CD4-positive, alpha-beta T cell treated with Interferon gamma for 1 hour (primary cell): ENCODE measurements around the gene TAPT1.
"Not testable (repeated sequence)": the region's sequence is repeated elsewhere in the genome, so short reads cannot be mapped to it uniquely, and the experiment has no call there.

Experiments
- DNase-seq: peaks from one replicate; pipeline ENCODE4 v3.0.0-alpha.2; 2020

TAPT1 gene

GRCh38 chr4:16206848-16207247, 19.4 kb downstream of the TAPT1 start:
- DNase-seq = no peak

GRCh38 chr4:16206301-16206700, 20.0 kb downstream of the TAPT1 start:
- DNase-seq = no peak

DNA sequence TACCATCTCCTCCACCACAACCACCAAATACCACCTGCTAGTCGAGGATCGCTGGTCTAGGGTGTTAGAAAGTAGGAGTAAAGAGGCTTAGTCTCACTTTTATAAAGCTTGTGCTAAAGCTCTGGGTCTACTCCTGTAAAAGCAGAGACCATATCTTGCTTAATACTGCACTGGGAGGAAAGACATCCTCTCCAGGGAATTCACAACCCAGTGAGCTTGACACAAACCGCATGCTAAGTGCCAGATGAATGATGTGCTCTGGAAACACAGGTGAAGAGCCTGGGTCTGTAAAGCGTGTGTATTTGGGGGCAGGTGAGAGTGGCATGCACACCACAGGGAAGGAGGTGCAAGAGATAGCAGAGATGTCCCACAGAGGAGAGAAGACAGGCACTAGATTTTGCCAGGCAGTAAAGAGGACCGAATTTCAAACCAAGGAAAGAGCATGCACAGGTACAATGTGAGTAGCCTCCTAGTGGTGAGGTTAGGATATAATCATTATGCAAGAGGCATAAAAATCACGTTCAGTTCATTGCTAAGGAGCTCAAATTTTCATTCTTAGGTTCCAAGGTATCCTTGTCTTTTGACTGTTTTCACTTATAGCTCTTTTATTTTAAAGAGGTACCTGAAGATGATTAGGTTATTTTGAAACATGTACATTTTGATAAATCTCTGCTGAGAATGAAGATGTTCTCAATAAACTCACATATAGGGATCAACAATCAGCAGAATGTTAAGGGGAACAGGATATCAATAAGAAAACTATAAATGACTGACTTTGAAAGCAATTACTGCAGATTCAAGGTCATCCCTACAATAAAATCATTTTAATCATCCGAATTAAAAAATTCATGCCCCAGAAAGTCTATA, 20.7 kb downstream of the TAPT1 start:
- no peak for DNase-seq

DNA sequence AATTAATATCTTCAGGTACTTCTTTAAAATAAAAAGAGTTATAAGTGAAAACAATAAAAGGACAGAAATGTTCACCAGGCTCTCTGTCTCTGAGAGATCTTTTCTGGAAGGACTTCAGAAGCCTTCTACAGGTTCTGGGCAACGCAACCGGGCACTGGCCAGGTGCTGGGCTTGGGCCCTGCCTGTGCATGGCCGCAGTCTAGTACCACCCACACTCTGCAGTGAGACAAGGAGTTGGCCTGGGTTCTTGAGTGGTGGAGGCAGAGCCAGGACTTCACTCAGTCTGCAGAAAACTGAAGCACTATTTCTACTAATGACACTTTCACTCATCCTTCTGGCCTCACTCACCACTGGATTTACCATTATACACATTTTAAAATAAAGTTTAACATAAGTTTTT, 21.8 kb downstream of the TAPT1 start:
- DNase-seq = no peak

DNA sequence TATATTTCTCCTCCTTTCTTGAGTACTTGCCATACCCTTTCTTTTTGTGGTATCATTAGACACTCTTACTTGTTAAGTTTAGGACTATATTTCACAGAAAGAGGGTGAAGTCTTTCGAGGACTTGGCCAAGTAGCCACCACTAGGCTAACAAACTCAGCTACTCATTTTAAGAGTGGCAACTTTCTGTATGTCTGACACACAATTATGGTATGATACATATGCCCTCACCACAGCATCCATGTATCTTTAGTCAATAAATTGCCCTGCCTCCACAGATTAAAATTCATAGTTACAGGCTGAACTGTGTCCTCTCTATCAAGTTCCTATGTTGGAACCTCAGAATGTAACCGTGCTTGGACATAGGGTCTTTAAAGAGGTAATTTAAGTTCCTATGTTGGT, 23.2 kb downstream of the TAPT1 start:
- no peak for DNase-seq

DNA sequence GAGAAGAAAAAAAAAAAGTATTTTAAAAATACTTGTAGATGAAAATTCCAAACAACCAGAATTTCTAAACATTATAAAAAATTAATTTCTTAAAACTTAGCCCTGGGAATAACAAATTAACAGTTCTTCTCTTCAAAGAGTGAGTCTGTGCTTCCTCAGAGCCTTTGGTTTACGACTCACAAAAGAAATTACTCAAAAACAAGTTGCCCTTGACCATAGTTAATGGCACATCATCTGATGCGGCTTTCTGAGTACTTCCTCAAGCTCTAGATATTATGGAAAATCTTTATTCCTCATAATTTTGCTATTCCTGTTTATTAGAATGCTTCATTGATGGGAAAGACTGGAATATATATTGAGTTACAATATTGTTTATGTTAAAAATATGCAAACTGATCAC, 23.7 kb downstream of the TAPT1 start:
- DNase-seq = no peak

- no peak for DNase-seq
Observed at GRCh38 chr4:16199093-16199492, 27.2 kb downstream of the TAPT1 start.

DNA sequence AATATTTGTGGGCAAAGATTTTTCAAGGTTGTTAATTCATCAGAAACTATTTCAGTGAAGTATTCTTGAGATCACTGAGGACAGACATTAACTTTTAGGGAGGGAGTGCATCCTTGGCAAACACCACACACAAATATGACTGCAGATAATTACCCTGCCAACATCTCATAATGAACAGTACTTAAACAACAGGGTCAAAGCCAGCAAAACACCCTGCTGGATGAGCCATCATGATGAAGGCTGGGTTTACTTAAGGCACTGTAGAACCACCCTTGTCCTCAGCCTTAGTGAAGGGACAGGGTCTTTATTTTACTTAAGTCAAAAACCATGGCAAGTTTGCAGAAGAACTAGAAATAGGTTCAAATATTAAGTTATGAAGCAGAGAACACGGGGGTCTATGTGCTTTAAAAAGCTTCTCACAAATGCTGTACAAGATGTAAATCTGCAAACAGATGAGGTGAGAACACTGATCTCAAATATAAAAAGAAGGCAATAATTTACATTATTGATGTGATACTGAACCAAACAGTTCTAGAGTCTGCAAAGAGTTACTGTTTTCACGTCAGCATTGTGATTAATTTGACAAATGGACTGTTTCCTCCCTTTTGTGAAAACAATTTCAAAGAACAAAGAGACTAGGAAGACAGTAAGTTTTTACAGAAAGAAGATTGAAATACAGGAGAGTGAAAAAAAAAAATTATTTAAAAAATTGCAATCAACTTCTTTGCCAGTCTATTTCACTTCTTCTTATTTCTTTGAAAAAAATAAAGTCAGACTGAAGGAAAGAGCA, 28.2 kb downstream of the TAPT1 start:
- no peak for DNase-seq

- no peak for DNase-seq
Observed at GRCh38 chr4:16196482-16197393, 29.5 kb downstream of the TAPT1 start.

DNA sequence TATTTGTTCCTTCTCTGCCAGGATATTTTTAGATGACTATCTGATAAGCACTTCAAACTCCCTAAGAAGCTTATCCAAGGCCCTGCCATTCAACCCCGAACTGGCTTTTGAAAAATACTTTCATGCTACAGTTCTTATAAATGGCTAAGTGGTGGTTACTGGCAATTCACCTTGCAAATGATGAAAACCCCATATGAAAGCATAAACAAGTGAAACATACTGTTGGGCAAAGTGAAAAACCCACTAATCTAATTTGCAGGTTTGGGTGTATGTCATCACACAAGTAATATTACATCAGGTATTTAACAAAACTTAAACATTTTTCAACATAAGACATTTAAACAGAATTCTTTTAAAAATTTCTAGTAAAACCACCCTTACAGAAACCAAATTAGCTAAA, 31.1 kb downstream of the TAPT1 start:
- no peak for DNase-seq

GRCh38 chr4:16194798-16195197, 31.5 kb downstream of the TAPT1 start:
- not testable (repeated sequence) for DNase-seq

DNA sequence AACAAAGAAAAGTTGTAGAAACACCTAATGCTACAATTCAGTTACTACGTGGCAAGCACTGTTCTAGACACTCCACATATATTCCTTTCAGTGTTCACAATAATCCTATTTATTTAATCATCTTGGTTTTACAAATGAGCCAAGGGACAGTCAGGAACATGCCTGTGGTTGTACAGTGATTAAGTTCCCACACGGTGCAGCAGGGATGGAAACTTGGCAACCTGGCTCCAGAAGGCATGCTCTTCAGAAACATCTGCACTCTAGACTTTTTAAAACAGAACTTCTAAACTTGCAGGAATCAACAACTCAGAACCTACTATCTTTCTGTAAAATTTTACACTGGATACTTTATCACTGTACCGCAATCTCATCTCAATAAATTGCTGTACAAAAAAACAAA, 32.1 kb downstream of the TAPT1 start:
- DNase-seq = no peak

DNA sequence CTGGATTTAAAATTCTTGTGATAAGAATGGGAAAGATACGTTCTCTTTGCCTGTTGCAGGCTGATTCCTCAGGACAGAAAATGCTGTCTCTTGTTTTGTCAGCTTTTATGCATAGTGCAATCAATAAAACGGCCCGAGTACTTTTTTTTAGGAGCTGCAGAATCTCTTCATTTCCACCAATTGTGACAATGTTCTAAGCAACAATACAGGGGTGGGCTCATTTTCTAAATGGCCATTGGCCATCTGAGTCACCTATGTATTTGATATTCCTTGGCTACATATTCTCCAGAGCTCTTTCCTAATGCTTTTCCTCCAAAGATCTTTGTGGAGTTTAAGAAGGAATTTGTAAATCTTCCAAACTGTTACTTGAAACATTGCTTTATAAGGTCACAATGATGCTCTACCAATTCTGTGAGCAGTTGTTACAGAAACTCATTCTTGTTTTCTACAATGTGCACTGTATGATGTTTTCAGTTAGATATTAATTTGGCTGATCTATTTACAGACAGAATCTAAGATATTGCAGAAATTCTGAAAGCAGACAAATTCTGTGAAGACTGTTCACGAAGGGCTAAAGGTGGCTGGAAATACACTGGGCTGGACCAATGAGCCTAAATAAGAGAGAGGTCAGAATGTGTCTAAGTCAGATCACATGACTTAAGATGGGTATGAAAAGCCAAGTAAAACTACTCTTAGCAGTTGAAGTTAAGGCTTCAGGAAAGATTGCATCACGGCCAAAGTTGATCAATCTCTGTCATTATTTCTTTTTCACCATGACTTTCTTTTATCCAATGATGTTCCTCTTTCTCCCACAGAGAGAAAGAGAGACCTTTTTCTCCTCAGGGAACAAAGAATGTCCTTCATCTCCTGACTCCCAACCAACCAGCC, 33.4 kb downstream of the TAPT1 start:
- DNase-seq = no peak

DNA sequence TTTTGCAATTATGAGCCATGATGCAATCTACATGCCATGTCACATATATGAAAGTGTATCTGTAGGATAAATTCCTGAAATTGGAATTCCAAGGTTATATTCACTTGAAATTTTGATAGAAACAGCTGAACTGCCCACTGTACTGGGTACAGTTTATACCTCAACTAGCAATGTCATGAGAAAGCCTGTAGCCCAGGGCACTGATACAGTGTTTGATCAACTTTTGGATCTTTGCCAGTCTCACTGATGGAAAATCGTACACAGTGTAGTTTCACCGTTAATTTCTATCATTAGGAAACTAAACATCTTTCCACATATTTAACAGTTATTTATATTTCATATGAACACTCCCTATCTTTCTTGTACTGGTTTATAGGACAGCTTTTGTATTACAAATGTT, 34.2 kb downstream of the TAPT1 start:
- DNase-seq = no peak

DNA sequence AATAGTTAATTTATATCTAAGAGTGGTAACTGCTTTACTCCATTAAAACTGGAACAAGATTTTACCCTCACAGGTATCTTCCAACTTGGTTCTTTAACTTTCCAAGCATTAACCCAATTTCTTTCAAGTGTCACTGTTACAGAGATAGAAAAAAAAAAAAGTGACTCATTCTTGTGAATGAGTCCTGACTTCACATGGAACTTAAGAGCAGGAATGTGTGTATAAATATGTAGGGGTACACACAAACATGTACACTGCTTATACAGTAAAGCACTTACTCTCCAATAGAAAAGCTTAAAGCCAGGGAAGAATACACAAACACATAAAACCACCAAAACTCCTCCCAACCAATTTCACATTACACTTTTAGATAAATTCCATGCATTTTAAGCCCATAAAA, 38.8 kb downstream of the TAPT1 start:
- no peak for DNase-seq

DNA sequence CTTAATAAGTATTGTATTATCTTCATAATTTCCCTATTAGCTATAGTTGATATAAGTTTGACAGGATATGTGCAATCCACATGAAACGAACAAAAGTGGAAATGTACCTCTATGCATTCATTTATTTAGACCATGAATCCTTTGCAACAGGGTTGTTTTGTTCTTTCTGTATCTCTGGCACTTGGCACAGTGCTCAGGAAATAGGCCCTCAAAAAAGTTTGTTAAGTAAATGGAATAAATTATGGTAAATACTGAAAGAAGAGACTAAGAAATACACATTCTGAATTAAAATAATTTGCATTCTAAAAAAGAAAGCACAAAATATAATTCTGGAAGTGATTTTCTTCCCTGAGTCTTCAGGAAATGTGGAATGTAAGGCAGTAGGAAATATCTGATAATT, 39.3 kb downstream of the TAPT1 start:
- DNase-seq = no peak

DNA sequence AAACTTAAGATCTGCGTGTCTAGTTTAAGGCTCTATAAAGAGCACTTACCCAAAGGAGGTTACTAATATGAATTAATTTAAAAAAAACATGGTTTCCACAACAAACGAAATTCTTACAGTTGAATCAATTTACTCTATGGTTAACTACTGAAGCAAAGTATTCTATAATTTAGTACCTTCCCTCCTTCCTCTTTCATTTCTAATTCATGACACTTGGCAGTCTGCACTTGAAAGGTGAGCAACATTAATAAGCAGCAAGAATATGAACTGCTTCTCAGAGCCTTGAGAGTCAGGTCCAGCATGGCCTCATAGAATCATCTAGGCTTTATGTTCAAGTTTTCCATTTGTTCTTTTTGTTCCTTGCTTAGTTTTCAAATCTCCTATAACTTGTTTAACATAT, 42.7 kb downstream of the TAPT1 start:
- DNase-seq = no peak

GRCh38 chr4:16176621-16177020, 49.6 kb downstream of the TAPT1 start:
- no peak for DNase-seq

GRCh38 chr4:16171831-16172230, 54.4 kb downstream of the TAPT1 start:
- DNase-seq = no peak

DNA sequence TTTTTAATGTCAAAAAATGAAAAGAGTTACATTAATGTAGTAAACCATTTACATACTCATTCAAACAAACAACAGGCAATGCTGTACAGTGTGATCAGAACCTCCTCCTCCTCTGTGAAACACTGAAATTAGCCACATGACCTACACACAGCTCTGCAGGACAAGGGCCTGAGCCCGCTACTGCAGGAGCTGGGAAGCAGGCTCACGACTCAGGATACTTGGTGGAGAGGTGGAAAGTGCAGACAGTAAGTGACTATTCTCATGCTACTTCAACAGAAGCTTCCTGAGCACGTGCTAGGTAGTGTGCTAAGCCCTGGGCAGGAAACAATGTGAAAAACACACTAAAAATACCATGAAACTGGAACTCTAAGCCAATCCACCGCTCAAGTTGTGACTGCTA, 56.8 kb downstream of the TAPT1 start:
- DNase-seq = no peak

DNA sequence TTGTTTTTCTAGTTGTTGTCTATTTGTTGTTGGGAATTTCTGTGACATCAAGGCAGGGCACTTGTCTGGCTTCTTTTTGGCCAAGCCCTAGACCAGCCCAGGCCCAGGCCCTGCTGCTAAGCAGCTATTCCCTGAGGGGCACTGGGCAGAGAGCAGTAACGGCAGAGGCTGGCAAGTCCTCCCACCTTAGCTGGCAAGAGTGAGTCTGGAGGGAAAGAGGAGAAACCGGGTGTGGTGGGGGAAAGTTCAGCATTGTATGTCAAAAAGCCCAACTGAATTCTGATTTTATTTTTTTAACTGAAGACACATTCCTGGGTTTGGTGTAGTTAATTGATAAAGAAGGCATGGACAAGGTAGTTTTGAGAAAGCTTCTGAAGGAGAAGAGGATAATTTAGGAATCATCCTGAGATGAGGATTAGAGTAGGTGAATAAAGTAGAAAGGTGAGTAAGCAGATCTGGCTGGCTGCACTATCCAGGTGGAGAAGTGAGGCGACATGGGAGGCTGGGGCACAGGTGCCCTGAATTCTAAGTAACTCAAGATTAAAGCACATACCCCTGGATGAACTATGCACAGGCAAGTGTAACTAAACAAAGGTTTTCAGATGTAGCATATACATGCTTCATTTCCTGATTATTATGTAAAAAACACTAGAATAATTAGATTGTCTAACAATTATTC, 57.4 kb downstream of the TAPT1 start:
- no peak for DNase-seq

DNA sequence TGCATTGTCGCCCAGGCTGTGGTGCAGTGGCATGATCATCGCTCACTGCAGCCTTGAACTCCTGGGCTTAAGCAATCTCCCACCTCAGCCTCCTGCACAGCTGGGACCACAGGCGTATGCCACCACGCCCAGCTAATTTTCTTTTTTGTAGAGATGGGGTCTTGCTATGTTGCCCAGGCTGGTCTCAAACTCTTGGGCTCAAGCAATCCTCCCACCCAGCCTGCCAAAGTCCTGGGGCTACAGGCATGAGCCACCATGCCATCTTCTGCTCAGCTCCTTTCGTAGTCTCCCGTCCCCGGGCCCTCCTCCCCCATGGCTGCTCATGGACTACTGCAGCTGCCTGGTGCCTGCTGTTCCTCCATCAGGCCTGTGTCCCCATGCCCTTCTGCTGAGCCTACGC, 58.1 kb downstream of the TAPT1 start:
- no peak for DNase-seq
